ENCODE results near the gene DIPK1C.
A peak's percentile ranks its signal among the peaks of the same experiment; 100 is the strongest.

DIPK1C gene

DNA sequence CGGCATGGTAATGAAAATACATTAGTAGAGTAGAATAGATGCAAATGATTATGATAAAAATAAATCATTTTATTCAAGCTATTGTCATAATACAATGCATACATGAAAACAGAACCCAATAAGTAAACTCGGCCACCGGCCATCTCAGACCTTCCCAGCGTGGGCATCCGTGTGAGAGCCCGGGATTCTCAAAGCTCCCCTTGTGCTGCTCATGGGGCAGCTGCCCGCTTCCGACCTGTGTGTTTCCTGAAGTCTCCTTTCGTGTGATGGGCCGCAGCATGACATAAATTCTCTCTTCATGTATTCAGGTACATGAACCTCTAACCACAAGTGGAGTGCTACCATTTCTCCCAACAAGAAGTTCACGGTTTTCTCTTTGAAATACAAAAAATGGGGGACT lies 25.6 kb upstream of the DIPK1C start:
- Histone ChIP-seq H3K27ac (ENCODE audit: low read depth, low read length, severe bottlenecking) (no peak overlapping the region), H3K36me3 (ENCODE audit: control insufficient read depth, insufficient read depth, low read length) (no peaks in the 10 kb centered on the region), H3K4me3 (ENCODE audit: extremely low read depth, insufficient read depth, low read length, poor library complexity, severe bottlenecking) (no peak overlapping the region), H3K9me3 (ENCODE audit: control insufficient read depth, low read length) (no peaks in the 10 kb centered on the region), H3K4me1 (ENCODE audit: control insufficient read depth, insufficient read depth, low read length, poor library complexity, severe bottlenecking) (no peaks in the 10 kb centered on the region)
- 88 to 95% methylated on average over 9 of the region's 11 CpGs for WGBS, 2 experiments (ENCODE audit: insufficient coverage in 2 of 2)

DNA sequence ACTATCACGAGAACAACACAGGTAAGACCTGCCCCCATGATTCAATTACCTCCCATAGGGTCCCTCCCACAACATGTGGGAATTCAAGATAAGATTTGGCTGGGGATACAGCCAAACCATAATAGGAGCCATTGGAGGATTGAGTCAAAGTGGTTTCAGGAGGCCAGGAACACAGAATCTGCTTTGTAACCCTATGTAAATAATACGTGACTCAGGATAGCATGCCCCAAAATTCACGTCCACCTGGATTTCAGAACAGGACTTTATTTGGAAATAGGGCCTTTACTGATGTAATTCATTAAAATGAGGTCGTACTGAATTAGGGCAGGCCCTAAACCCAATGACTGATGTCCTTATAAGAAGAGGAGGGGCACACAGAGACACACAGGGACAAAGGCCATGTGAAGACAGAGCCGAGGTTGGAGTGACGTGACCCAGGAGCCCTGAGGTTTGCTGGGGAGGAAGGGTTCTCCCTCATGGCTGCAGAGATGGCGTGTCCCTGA lies 23.1 kb upstream of the DIPK1C start:
- Histone ChIP-seq H3K36me3 (ENCODE audit: control insufficient read depth, insufficient read depth, low read length) (no peaks in the 10 kb centered on the region), H3K4me3 (ENCODE audit: extremely low read depth, insufficient read depth, low read length, poor library complexity, severe bottlenecking) (no peak overlapping the region), H3K4me1 (ENCODE audit: control insufficient read depth, insufficient read depth, low read length, poor library complexity, severe bottlenecking) (no peaks in the 10 kb centered on the region), H3K27ac (ENCODE audit: low read depth, low read length, severe bottlenecking) (no peak overlapping the region), H3K9me3 (ENCODE audit: control insufficient read depth, low read length) (no peaks in the 10 kb centered on the region)
- WGBS, 2 experiments (ENCODE audit: insufficient coverage in 2 of 2): 90 to 91% methylated on average over 6 of the region's 7 CpGs

DNA sequence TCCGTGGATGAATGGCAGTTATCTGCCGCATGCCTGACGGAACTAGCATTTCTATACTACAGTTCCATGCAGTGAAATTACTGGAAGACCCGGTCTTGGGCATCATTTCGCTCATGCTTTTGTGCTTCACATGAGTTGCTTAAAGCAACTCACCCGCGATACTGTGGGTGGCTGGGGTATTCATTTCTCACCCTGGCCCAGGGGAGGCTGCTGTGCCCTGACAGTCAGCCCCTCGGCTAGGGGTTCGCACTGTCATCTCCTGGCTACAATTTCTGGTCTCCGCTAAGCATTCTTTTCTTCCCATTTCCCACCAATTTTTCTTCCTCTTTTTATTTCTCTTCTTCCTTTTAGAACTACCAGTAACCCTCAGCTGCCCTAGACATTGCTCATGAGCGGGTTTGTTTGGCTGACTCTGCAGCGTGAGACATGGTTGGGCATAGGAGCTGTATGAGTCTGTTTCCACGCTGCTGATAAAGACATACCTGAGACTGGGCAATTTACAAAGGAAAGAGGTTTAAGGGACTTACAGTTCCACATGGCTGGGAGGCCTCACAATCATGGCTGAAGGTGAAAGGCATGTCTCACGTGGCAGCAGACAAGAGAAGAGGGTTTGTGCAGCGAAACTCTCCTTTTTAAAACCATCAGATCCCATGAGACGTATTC lies 22.5 kb upstream of the DIPK1C start:
- Histone ChIP-seq H3K4me3 (ENCODE audit: extremely low read depth, insufficient read depth, low read length, poor library complexity, severe bottlenecking) (no peak overlapping the region), H3K9me3 (ENCODE audit: control insufficient read depth, low read length) (no peaks in the 10 kb centered on the region), H3K27ac (ENCODE audit: low read depth, low read length, severe bottlenecking) (no peak overlapping the region), H3K4me1 (ENCODE audit: control insufficient read depth, insufficient read depth, low read length, poor library complexity, severe bottlenecking) (no peaks in the 10 kb centered on the region), H3K36me3 (ENCODE audit: control insufficient read depth, insufficient read depth, low read length) (no peaks in the 10 kb centered on the region)
- 87% methylated on average over 13 of the region's 16 CpGs for WGBS, 2 experiments (ENCODE audit: insufficient coverage in 2 of 2)

DNA sequence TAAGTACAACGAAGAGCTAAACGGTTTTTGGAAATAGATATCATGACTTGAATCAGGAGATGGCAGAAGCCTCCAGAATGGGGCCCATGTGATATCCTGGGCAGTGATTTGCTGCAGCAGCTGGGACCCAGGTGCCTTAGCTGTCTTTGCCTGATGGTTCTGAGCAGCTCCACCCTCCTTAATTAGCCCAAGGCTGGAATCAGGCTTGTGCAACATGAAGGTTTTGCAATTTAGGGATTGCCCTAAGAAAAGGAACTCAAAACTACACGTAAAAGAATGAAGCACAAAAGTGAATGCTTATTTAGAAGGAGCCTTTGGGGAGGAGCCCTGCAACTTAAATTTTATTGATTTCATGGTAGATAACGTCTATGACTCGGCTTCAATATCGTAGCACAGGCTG lies 21.8 kb upstream of the DIPK1C start:
- Histone ChIP-seq H3K36me3 (ENCODE audit: control insufficient read depth, insufficient read depth, low read length) (no peaks in the 10 kb centered on the region), H3K27ac (ENCODE audit: low read depth, low read length, severe bottlenecking) (no peak overlapping the region), H3K9me3 (ENCODE audit: control insufficient read depth, low read length) (no peaks in the 10 kb centered on the region), H3K4me1 (ENCODE audit: control insufficient read depth, insufficient read depth, low read length, poor library complexity, severe bottlenecking) (peaks cover 3% of the 10 kb centered on the region), H3K4me3 (ENCODE audit: extremely low read depth, insufficient read depth, low read length, poor library complexity, severe bottlenecking) (no peak overlapping the region)
- 92 to 94% methylated on average over 6 of the region's 6 CpGs for WGBS, 2 experiments (ENCODE audit: insufficient coverage in 2 of 2)

DNA sequence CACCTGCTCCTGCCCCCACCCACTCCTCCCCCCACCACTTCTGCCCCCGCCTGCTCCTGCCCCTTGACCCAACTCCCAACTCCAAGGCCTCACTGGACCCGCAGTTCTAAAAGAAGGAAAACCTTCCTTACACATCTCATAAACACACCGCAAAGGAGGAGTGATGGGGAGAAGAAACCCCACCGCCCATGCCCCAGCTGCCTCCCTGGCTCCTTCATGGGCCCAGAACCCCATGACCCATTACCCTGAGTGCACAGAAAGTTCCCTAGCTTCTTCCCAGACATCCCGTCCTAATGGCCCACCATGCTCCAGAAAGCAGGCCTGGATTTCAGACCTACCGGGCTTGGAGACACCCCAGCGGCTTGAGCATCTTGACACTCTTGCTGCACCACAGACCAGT lies 21.2 kb upstream of the DIPK1C start:
- 83 to 88% methylated on average over 2 to 4 of the region's 7 CpGs for WGBS, 2 experiments (ENCODE audit: insufficient coverage in 2 of 2)
- no peaks in the 10 kb centered on the region for H3K36me3 ChIP-seq (ENCODE audit: control insufficient read depth, insufficient read depth, low read length)
- H3K27ac ChIP-seq (ENCODE audit: low read depth, low read length, severe bottlenecking): no peak overlapping the region
- H3K4me3 ChIP-seq (ENCODE audit: extremely low read depth, insufficient read depth, low read length, poor library complexity, severe bottlenecking): no peak overlapping the region
- peaks cover 3% of the 10 kb centered on the region for H3K4me1 ChIP-seq (ENCODE audit: control insufficient read depth, insufficient read depth, low read length, poor library complexity, severe bottlenecking)
- no peaks in the 10 kb centered on the region for H3K9me3 ChIP-seq (ENCODE audit: control insufficient read depth, low read length)

DNA sequence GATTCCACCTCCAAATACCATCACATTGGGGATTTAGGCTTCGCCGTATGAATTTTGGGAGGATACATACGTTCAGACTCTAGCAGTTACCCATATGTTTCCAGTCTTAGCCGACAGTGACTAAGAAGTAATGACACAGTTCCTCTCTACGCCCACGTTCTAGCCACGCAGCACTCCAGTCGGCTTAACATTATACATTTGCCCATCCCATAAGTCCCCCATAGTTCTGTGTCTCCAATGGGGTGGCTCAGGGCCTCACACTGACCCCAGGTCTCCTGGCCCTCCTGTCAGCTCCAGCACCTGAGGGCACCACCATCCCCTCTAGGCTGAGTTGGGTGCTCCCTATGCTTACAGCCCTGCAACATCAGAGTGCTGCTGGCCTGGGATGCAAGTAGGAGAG lies 20.7 kb upstream of the DIPK1C start:
- H3K4me3 ChIP-seq (ENCODE audit: extremely low read depth, insufficient read depth, low read length, poor library complexity, severe bottlenecking): no peak overlapping the region
- WGBS, 2 experiments (ENCODE audit: insufficient coverage in 2 of 2): 75 to 87% methylated on average over 7 to 8 of the region's 8 CpGs
- H3K9me3 ChIP-seq (ENCODE audit: control insufficient read depth, low read length): no peaks in the 10 kb centered on the region
- H3K36me3 ChIP-seq (ENCODE audit: control insufficient read depth, insufficient read depth, low read length): no peaks in the 10 kb centered on the region
- peaks cover 3% of the 10 kb centered on the region for H3K4me1 ChIP-seq (ENCODE audit: control insufficient read depth, insufficient read depth, low read length, poor library complexity, severe bottlenecking)
- H3K27ac ChIP-seq (ENCODE audit: low read depth, low read length, severe bottlenecking): no peak overlapping the region

DNA sequence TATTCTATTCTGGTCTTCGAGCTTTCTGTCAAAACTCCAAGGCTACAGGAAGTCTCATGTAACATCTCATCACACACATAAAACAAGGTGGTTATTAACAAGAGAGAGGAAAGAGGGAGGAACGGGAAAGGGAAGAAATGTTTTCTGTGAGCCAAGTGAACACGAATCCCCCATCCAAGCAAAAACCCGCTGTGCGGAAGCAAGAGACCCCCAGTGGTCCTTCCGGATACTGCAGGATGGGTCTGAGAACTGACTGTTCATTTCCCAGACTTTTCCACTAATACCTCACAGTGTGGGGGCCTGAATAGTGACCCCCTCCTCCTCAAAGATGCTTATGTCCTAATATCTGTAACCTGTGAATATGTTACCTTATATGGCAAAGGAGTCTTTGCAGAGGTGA lies 19.0 kb upstream of the DIPK1C start:
- WGBS, 2 experiments (ENCODE audit: insufficient coverage in 2 of 2): 40% methylated on average over 2 of the region's 6 CpGs; no CpG with 5 or more reads in 1 of the 2 experiments
- no peaks in the 10 kb centered on the region for H3K36me3 ChIP-seq (ENCODE audit: control insufficient read depth, insufficient read depth, low read length)

DNA sequence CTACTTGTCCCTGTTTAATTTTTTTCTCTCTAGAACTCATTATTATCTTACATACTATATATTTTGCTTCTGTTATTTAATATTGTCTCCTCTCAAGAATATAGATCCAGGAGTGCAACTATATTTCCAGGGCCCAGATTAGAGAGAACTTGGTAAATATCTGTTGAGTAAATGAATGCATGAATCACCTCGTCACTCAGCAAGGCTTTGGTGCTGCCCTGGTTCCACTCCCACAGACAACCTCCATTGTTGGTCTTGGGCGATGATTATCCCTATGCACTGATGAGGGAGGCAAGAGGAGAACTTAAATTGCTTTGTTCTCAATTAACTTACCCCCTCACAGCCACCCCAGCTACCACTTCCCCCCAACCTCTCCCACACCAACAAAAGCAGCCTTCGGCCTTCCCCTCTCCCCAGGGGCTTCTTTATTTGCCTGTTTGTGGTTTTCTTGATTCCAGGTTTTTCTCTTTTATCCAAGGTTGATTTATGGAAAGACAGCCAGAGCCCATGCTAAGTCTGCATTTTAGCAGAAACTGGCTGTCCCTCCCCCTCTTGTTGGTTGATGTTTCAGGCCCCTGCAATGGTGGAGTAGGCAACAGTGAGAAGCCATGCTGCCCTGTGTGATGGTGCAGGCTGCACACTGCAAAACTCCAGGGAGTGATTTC lies 17.0 kb upstream of the DIPK1C start:
- peaks cover 6% of the 10 kb centered on the region for H3K9me3 ChIP-seq (ENCODE audit: control insufficient read depth, low read length)
- no peaks in the 10 kb centered on the region for H3K36me3 ChIP-seq (ENCODE audit: control insufficient read depth, insufficient read depth, low read length)
- no peak overlapping the region for H3K27ac ChIP-seq (ENCODE audit: low read depth, low read length, severe bottlenecking)
- WGBS, 2 experiments (ENCODE audit: insufficient coverage in 2 of 2): 100% methylated on average over 1 of the region's 3 CpGs
- H3K4me3 ChIP-seq (ENCODE audit: extremely low read depth, insufficient read depth, low read length, poor library complexity, severe bottlenecking): no peak overlapping the region
- H3K4me1 ChIP-seq (ENCODE audit: control insufficient read depth, insufficient read depth, low read length, poor library complexity, severe bottlenecking): peaks cover 10% of the 10 kb centered on the region

More for the DNA sequence above, 19.0 kb upstream of the DIPK1C start:
- no peak overlapping the region for H3K27ac ChIP-seq (ENCODE audit: low read depth, low read length, severe bottlenecking)
- peaks cover 5% of the 10 kb centered on the region for H3K9me3 ChIP-seq (ENCODE audit: control insufficient read depth, low read length)
- H3K4me1 ChIP-seq (ENCODE audit: control insufficient read depth, insufficient read depth, low read length, poor library complexity, severe bottlenecking): peaks cover 8% of the 10 kb centered on the region
- H3K4me3 ChIP-seq (ENCODE audit: extremely low read depth, insufficient read depth, low read length, poor library complexity, severe bottlenecking): no peak overlapping the region

DNA sequence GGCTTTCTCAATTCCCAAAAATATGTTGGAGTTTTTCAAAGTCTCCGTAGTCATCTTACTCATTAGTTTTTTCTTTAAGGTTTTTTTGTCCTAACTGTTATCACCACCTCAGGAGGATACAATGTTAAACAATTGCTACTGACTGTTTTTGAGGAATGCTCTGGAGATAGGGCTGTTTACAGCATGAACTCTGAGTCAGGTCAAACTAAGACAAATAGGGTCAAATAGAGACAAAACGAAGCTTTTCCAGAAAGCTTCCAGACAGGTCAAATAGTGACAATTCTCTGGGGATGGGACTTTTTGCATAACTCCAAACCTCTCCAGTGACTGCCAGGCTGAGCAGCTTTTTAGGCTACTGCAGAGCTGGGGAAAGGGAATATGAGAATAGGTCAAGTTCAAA lies 15.2 kb upstream of the DIPK1C start:
- Histone ChIP-seq H3K27ac (ENCODE audit: low read depth, low read length, severe bottlenecking) (no peak overlapping the region), H3K4me1 (ENCODE audit: control insufficient read depth, insufficient read depth, low read length, poor library complexity, severe bottlenecking) (peaks cover 20% of the 10 kb centered on the region), H3K9me3 (ENCODE audit: control insufficient read depth, low read length) (peaks cover 6% of the 10 kb centered on the region), H3K36me3 (ENCODE audit: control insufficient read depth, insufficient read depth, low read length) (no peaks in the 10 kb centered on the region), H3K4me3 (ENCODE audit: extremely low read depth, insufficient read depth, low read length, poor library complexity, severe bottlenecking) (no peak overlapping the region)
- 80 to 100% methylated on average over 1 of the region's 2 CpGs for WGBS, 2 experiments (ENCODE audit: insufficient coverage in 2 of 2)

DNA sequence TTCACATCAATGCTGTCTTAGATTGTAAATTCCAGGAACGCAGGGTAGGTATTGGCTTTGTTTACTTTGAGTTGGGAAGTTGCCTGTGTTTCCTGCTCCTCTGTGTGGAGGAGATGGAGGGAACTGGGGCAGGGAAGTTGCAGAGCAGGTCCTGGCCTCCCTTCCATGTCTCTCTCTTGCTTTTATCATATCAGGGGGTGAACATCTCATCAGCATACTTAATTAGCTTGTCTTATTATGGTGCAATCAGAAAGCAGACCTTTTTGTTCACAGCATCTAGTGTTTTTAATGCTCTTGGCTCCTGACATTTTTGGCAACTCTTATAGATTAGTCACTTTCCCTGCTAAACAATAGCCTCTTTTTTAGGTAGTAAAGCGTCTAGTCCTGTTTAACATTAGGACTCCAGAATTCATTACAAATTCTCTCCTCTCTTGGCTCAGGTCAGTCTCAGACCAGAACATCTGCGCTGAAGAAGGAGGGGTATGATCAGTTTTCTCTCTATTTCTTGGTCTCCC lies 11.5 kb upstream of the DIPK1C start:
- peak overlapping the region; percentile 43 for H3K27ac ChIP-seq (ENCODE audit: low read depth, low read length, severe bottlenecking)
- WGBS, 2 experiments (ENCODE audit: insufficient coverage in 2 of 2): 100% methylated on average over 1 of the region's 3 CpGs; no CpG with 5 or more reads in 1 of the 2 experiments

DNA sequence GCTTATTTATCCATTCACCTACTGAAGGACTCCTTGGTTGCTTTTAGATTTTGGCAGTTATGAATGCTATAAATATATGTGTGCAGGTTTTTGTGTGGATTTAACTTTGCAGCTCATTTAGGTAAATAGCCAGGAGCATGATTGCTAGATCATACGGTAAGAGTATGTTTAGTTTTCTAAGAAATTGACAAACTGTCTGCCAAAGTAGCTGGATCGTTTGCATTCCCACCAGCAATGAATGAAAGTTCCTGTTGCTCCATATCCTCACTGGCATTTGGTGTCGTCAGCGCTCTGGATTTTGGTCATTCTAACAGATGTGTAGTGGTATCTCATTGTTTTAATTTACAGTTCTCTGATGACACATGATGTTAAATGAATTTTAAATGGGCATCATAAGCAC lies 8.7 kb upstream of the DIPK1C start:
- no peak overlapping the region for H3K4me3 ChIP-seq (ENCODE audit: extremely low read depth, insufficient read depth, low read length, poor library complexity, severe bottlenecking)
- no peaks in the 10 kb centered on the region for H3K9me3 ChIP-seq (ENCODE audit: control insufficient read depth, low read length)
- WGBS, 2 experiments (ENCODE audit: insufficient coverage in 2 of 2): 75 to 81% methylated on average over 2 of the region's 4 CpGs
- no peak overlapping the region for H3K27ac ChIP-seq (ENCODE audit: low read depth, low read length, severe bottlenecking)
- no peaks in the 10 kb centered on the region for H3K36me3 ChIP-seq (ENCODE audit: control insufficient read depth, insufficient read depth, low read length)
- peaks cover 11% of the 10 kb centered on the region for H3K4me1 ChIP-seq (ENCODE audit: control insufficient read depth, insufficient read depth, low read length, poor library complexity, severe bottlenecking)

More for the DNA sequence above, 11.5 kb upstream of the DIPK1C start:
- Histone ChIP-seq H3K36me3 (ENCODE audit: control insufficient read depth, insufficient read depth, low read length) (no peaks in the 10 kb centered on the region), H3K9me3 (ENCODE audit: control insufficient read depth, low read length) (peaks cover 6% of the 10 kb centered on the region), H3K4me1 (ENCODE audit: control insufficient read depth, insufficient read depth, low read length, poor library complexity, severe bottlenecking) (peaks cover 16% of the 10 kb centered on the region), H3K4me3 (ENCODE audit: extremely low read depth, insufficient read depth, low read length, poor library complexity, severe bottlenecking) (no peak overlapping the region)
